IPS-NIHi7 (cell line): ENCODE measurements around the gene RPS13.
"Not testable (repeated sequence)": the region's sequence is repeated elsewhere in the genome, so short reads cannot be mapped to it uniquely, and the experiment has no call there.

Experiments used
- DNase-seq: peaks from one replicate; pipeline ENCODE4 v3.0.0; 2012; ENCODE audit warnings: mixed read lengths; ENCODE audit errors: extremely low spot score

Gene RPS13

DNA sequence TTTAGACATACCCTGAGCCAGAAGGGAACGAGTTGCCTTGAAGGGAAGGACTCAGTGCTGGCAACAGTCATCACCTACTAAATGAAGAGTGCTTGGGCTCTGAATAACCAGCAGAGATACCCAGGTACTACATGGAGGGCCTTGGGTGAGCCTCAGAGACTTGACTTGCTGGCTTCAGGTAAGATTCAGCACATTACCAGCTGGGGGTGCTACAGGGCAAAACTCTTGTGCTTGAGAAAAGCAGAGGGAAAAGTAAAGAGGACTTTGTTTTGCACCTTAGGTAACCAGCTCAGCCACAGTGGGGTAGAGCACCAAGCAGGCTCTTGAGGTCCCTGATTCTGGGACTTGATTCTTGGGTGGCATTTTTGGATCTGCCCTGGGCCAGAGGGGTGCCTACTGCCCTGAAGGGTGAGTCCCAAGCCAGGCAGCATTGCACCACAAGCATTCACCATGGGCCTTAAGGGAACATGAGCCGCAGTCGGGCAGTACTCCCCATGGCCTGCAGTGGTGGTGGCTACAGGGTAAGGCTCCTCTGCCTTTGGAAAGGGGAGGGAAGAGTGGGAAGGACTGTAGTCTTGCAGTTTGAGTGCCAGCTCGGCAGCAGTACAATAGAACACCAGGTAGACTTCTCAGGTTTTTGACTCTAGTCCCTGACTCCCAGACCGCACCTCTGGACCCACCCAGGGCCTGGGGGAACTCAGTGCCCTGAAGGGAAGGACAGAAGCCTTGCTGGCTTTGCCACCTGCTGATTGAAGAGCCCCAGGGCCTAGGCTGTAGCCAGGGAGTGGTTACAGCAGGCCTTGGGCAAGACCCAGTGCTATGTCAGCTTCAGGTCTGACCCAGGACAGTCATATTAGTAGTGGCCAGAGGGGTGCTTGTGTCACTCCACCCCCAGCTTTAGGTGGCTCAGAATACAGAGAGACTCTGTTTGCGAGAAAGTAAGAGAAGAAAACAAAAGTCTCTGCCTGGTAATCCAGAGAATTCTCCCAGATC is 40.5 kb downstream of the RPS13 start:
- DNase-seq = no peak

DNA sequence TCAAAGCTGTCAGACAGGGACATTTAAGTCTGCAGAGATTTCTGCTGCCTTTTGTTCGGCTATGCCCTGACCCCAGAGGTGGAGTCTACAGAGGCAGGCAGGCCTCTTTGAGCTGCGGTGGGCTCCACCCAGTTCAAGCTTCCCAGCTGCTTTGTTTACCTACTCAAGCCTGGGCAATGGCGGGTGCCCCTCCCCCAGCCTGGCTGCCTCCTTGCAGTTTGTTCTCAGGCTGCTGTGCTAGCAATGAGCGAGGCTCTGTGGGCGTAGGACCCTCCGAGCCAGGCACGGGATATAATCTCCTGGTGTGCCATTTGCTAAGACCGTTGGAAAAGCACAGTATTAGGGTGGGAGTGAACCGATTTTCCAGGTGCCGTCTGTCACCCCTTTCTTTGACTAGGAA is 43.4 kb downstream of the RPS13 start:
- not testable (repeated sequence) for DNase-seq

DNA sequence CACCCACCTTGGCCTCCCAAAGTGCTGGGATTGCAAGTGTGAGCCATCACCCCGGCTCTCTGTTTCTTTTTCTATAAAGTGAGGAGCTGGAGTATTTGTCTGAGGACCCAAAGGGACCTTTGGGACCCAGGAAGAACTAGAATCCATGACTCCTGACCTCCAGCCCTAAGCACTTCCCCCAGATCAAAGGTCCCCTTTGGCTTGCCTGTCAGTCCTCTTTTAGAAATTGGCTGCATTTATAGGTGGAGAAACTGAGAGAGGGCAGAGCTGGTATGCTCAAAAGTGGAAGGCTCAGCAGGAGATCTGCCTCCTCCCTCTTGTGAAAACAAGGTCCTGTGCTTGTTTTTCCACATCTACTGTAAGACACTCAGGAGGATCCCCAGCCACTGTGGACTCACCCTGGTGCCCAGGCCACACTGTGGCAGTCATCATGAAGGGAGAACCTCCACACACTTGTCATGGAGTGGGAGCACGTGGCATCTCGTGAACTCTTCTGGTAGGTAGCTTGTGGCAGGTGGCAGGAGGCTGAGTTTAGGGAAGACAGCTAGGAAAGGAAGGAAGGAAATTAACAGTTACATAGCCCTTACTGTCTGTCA is 50.9 kb downstream of the RPS13 start:
- no peak for DNase-seq

DNA sequence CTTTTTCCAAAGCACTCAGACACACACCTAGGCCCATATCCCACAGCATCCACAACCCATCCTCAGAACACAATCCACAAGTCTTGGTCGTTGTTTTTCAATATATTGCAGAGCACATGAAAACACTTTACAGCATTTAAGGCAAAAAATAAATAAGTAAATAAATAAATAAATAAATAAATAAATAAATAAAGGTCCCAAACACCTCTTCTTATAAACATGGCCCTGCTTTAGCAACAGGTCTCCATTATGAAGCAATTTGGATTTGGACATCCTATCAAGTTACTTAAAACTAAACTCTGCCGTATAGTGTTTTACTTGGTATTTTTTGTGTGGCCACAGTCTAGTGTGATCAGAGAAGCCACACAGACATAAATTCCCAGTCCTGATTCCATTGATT is 52.5 kb downstream of the RPS13 start:
- no peak for DNase-seq
